Keratinocyte (primary cell): ENCODE results near the gene DPAGT1. TPM values are rescaled to one million over a fixed set of nuclear protein-coding genes. Genes with fewer than 3 reads are reported as not detected.

Experiments
- DNase-seq: peaks from one replicate; pipeline ENCODE4 v3.0.0-alpha.2; 2011; ENCODE audit warnings: low read depth, missing footprints, low spot score
- FAIRE-seq: peaks from 2 replicates; lab custom pipeline; 2011; peaks lifted over from hg19 to GRCh38; lab: Jason Lieb, UNC
- H2AFZ ChIP-seq: 2 replicates; pipeline ENCODE4 v1.6.0; 2012; ENCODE audit warnings: low read length, control low read depth, inconsistent platforms; ENCODE audit not compliant: control insufficient read depth
- H3K27ac ChIP-seq: 2 replicates; pipeline ENCODE4 v1.5.1; 2011; ENCODE audit warnings: low read length; ENCODE audit not compliant: control insufficient read depth, insufficient read depth
- H3K27me3 ChIP-seq: 3 replicates; pipeline ENCODE4 v1.6.0; 2011; ENCODE audit warnings: low read length; ENCODE audit not compliant: control insufficient read depth, insufficient read depth; ENCODE audit errors: extremely low read depth
- H3K36me3 ChIP-seq, 2 experiments: 2 replicates in 1 of 2; 3 replicates in 1 of 2; pipeline ENCODE4 v1.5.1; 2011; ENCODE audit warnings: low read length in 2 of 2, mild to moderate bottlenecking in 1 of 2; ENCODE audit not compliant: control insufficient read depth in 2 of 2, insufficient read depth in 2 of 2; ENCODE audit errors: extremely low read depth in 1 of 2
- H3K4me1 ChIP-seq: 3 replicates; pipeline ENCODE4 v1.5.1; 2011; ENCODE audit warnings: low read length; ENCODE audit not compliant: control insufficient read depth, insufficient read depth; ENCODE audit errors: extremely low read depth
- H3K4me2 ChIP-seq: 3 replicates; pipeline ENCODE4 v1.6.0; 2011; ENCODE audit warnings: low read depth, low read length; ENCODE audit not compliant: control insufficient read depth, insufficient read depth; ENCODE audit errors: extremely low read depth
- H3K4me3 ChIP-seq, 3 experiments: fragments of 200-600 bp in 1 of 3; sonication (generic) in 1 of 3; 2 replicates in 2 of 3; 3 replicates in 1 of 3; pipeline ENCODE4 v1.5.1; 2011 to 2016; ENCODE audit warnings: low read length in 3 of 3, mild to moderate bottlenecking in 3 of 3, control low read depth in 2 of 3, inconsistent platforms in 1 of 3, low read depth in 1 of 3, mixed read lengths in 1 of 3, mixed run types in 1 of 3, moderate library complexity in 1 of 3; ENCODE audit not compliant: control insufficient read depth in 2 of 3, insufficient read depth in 2 of 3; ENCODE audit errors: extremely low read depth in 1 of 3
- H3K79me2 ChIP-seq: 2 replicates; pipeline ENCODE4 v1.6.0; 2012; ENCODE audit warnings: low read length; ENCODE audit not compliant: control insufficient read depth, insufficient read depth
- H3K9ac ChIP-seq: 3 replicates; pipeline ENCODE4 v1.6.0; 2011; ENCODE audit warnings: low read length; ENCODE audit not compliant: control insufficient read depth, insufficient read depth; ENCODE audit errors: extremely low read depth
- H3K9me1 ChIP-seq: 3 replicates; pipeline ENCODE4 v1.6.0; 2011; ENCODE audit warnings: low read length; ENCODE audit not compliant: control insufficient read depth, insufficient read depth; ENCODE audit errors: extremely low read depth
- H3K9me3 ChIP-seq: 2 replicates; pipeline ENCODE4 v1.5.1; 2012; ENCODE audit warnings: low read depth, low read length; ENCODE audit not compliant: control insufficient read depth
- H4K20me1 ChIP-seq: 3 replicates; pipeline ENCODE4 v1.6.0; 2011; ENCODE audit warnings: low read length; ENCODE audit not compliant: control insufficient read depth, insufficient read depth; ENCODE audit errors: extremely low read depth
- CTCF ChIP-seq, 3 experiments: IDR thresholded peaks in 1 of 3; conservative IDR thresholded peaks in 1 of 3; optimal IDR thresholded peaks in 1 of 3; 2 replicates in 2 of 3; 3 replicates in 1 of 3; pipeline versions ENCODE3 to v1.5.1; 2011; ENCODE audit warnings: low read length in 3 of 3, mild to moderate bottlenecking in 3 of 3, moderate library complexity in 2 of 3, control low read depth in 1 of 3, inconsistent platforms in 1 of 3; ENCODE audit not compliant: insufficient read depth in 2 of 3; ENCODE audit errors: extremely low read depth in 1 of 3
- EZH2 ChIP-seq: IDR thresholded peaks from one replicate; pipeline ENCODE4 v1.6.1; 2012; ENCODE audit warnings: inconsistent platforms, mild to moderate bottlenecking, low read length, moderate library complexity
- dilution Hi-C: fragments of 300-500 bp; cut with MboI; formaldehyde crosslinking; loops from one replicate; pipeline ENCODE4 v1.7.0; 2020; ENCODE audit warnings: low sequenced_read_pairs; ENCODE audit not compliant: extremely low pct_ligation_motif_present
- polyA plus RNA-seq, 5 experiments: library from polyadenylated mRNA; depleted of rRNA in 3 of 5; stranded (reverse) in 3 of 5; stranded (forward) in 1 of 5; unstranded in 1 of 5; fragments of >200 nt; gene quantifications; 1 replicate in 1 of 5; 2 replicates in 3 of 5; 3 replicates in 1 of 5; pipeline versions ENCODE4 v1.2.1 to v1.2.3, GENCODE V29; 2011 to 2012; ENCODE audit warnings: missing spikeins in 2 of 5, low read depth in 1 of 5, low replicate concordance in 1 of 5

Gene DPAGT1
- polyA plus RNA-seq, 1 donor (not counting 4 experiments of a cell fraction or from before 2014, with no cell fraction given) = 59.7 TPM

GRCh38 chr11:119094816-119095065, 6.9 kb downstream of the DPAGT1 start:
- peak; percentile 41 to 76 (median 72) for TF ChIP-seq CTCF (optimal IDR thresholded peaks at IDR 0.05 in 1 of 3, IDR thresholded peaks at IDR 0.05 in 1 of 3, conservative IDR thresholded peaks at IDR 0.05 in 1 of 3; ENCODE audit: extremely low read depth in 1 of 3, insufficient read depth in 2 of 3, low read length in 3 of 3)
- TF ChIP-seq EZH2 = no peak
- Histone ChIP-seq H3K9me1 (no peaks in the 10 kb centered on the region), H3K4me3 (peak overlapping the region; percentile 71 to 93 (median 78)), H3K9ac (peak overlapping the region; percentile 81), H3K9me3 (no peaks in the 10 kb centered on the region), H3K27me3 (no peaks in the 10 kb centered on the region), H2AFZ (no peak overlapping the region), H4K20me1 (no peaks in the 10 kb centered on the region), H3K36me3 (peaks cover 28 to 45% of the 10 kb centered on the region in 2 experiments), H3K4me1 (peaks cover 19% of the 10 kb centered on the region), H3K79me2 (peaks cover 37% of the 10 kb centered on the region), H3K4me2 (peak overlapping the region; percentile 63), H3K27ac (peak overlapping the region; percentile 73)
- DNase-seq (no peak), FAIRE-seq (no peak)
- dilution Hi-C loops = no loop called here

DNA sequence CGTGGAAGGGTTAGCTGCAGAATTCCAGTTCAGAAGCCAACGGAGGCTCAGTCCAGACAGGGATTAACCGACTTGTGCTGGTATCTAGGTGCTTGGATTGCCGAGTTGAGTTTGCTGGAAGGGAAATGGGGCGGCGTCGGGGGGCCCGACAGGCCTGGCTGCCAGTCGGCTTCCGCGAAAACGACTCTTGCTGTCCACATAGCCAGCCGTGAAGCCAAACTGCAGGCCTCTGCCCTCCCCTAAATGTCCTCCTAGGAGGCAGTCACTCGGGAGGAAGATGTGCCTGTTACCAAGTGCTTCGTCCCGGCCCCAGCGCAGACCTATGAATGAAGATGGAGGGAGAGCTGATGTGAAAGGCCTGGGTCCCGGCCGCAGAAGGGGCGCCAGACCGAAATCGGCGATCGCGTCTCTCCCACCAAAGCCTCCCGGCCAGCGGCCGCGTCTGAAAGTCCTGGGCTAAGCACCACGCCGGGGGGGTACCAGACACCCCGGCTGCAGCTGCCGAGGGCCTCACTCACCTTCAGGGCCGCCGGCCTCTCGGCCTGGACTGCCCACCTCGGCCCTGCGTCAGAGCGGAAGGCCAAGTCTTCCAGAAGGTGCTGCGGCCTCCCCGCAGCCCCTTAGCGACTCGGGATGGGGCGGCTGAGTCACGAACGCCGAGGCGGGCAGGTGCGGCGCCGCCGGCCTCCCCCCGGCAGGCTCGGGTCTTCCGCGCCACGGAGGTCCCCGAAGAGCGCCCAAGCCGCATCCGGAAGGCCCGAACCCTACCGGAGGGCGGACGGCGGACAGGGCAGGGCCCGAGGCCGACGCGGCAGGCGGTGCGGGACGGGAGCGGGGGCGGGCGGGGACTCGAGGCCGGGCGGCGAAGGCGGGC, 7.5 kb downstream of the DPAGT1 start:
- Histone ChIP-seq H3K9ac (peak overlapping the region; percentile 81), H4K20me1 (no peaks in the 10 kb centered on the region), H3K4me2 (peak overlapping the region; percentile 96), H3K79me2 (peaks cover 34% of the 10 kb centered on the region), H3K27me3 (no peaks in the 10 kb centered on the region), H3K9me3 (no peaks in the 10 kb centered on the region), H3K4me3 (peak overlapping the region; percentile 71 to 93 (median 78)), H3K36me3 (peaks cover 33 to 47% of the 10 kb centered on the region in 2 experiments), H3K4me1 (peaks cover 17% of the 10 kb centered on the region), H2AFZ (no peak overlapping the region), H3K9me1 (no peaks in the 10 kb centered on the region), H3K27ac (peak overlapping the region; percentile 73)
- dilution Hi-C loops = no loop called here
- TF ChIP-seq EZH2 (no peak), CTCF (optimal IDR thresholded peaks at IDR 0.05 in 1 of 3, IDR thresholded peaks at IDR 0.05 in 1 of 3, conservative IDR thresholded peaks at IDR 0.05 in 1 of 3; ENCODE audit: extremely low read depth in 1 of 3, insufficient read depth in 2 of 3, low read length in 3 of 3) (no peak)
- DNase-seq (no peak), FAIRE-seq (no peak)
